Gastroesophageal sphincter (tissue), 3 donors: Measurements from ENCODE around the gene TADA2B.

ENCODE experiments used
- POLR2A ChIP-seq, 2 donors: fragments of 450-650 bp; IDR thresholded peaks; one replicate each; pipeline ENCODE4 v1.6.1; 2017; ENCODE audit warnings: antibody characterized with exemption in 2 of 2, mild to moderate bottlenecking in 2 of 2, moderate library complexity in 1 of 2
- POLR2AphosphoS5 ChIP-seq: sonication (generic); formaldehyde crosslinking; IDR thresholded peaks from one replicate; pipeline ENCODE4 v1.6.1; 2017; ENCODE audit warnings: antibody characterized with exemption
- TF ChIP-seq, protein P1 (sequence below), 4 experiments: fragments of 200-600 bp in 2 of 4; fragments of 450-650 bp in 2 of 4; sonication (generic) in 1 of 4; IDR thresholded peaks; one replicate each; pipeline ENCODE4 v1.5.1; 2017 to 2019; ENCODE audit warnings: antibody characterized with exemption in 4 of 4, mild to moderate bottlenecking in 2 of 4, moderate library complexity in 2 of 4

- TF ChIP-seq, protein P1, sequence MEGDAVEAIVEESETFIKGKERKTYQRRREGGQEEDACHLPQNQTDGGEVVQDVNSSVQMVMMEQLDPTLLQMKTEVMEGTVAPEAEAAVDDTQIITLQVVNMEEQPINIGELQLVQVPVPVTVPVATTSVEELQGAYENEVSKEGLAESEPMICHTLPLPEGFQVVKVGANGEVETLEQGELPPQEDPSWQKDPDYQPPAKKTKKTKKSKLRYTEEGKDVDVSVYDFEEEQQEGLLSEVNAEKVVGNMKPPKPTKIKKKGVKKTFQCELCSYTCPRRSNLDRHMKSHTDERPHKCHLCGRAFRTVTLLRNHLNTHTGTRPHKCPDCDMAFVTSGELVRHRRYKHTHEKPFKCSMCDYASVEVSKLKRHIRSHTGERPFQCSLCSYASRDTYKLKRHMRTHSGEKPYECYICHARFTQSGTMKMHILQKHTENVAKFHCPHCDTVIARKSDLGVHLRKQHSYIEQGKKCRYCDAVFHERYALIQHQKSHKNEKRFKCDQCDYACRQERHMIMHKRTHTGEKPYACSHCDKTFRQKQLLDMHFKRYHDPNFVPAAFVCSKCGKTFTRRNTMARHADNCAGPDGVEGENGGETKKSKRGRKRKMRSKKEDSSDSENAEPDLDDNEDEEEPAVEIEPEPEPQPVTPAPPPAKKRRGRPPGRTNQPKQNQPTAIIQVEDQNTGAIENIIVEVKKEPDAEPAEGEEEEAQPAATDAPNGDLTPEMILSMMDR (IDR thresholded peaks at IDR 0.05), result no peak
- TF ChIP-seq POLR2AphosphoS5 (no peak), POLR2A (IDR thresholded peaks at IDR 0.05) (no peak)
Observed at GRCh38 chr4:7041246-7041645, 1.9 kb upstream of the TADA2B start.
